NOMO-1 treated with dmso at 0.1 percent for 144 hours (cell line): ENCODE results near the gene TNFSF18.

Experiments used
- DNase-seq: peaks from one replicate; lab custom pipeline; 2025; ENCODE audit not compliant: unreplicated experiment; lab: John Stamatoyannopoulos, UW

The TNFSF18 gene

GRCh38 chr1:173039626-173040025 is 11.1 kb downstream of the TNFSF18 start:
- DNase-seq, result no peak

- peak; percentile 38 for DNase-seq
Measured at GRCh38 chr1:173038875-173039554, 11.7 kb downstream of the TNFSF18 start.

- no peak for DNase-seq
Measured at GRCh38 chr1:173024543-173024942, 26.2 kb downstream of the TNFSF18 start.

- DNase-seq, result no peak
Measured at GRCh38 chr1:173023343-173023742, 27.4 kb downstream of the TNFSF18 start.

- peak; percentile 61 for DNase-seq
Measured at GRCh38 chr1:173020138-173020750, 30.5 kb downstream of the TNFSF18 start.

- peak; percentile 21 for DNase-seq
Measured at GRCh38 chr1:173017792-173018191, 32.9 kb downstream of the TNFSF18 start.

GRCh38 chr1:173016419-173016818 is 34.3 kb downstream of the TNFSF18 start:
- DNase-seq, result no peak

GRCh38 chr1:173015629-173016028 is 35.1 kb downstream of the TNFSF18 start:
- peak; percentile 30 for DNase-seq

- DNase-seq, result no peak
Measured at GRCh38 chr1:173014160-173014559, 36.6 kb downstream of the TNFSF18 start.

- no peak for DNase-seq
Measured at GRCh38 chr1:173012126-173012525, 38.6 kb downstream of the TNFSF18 start.

- no peak for DNase-seq
Measured at GRCh38 chr1:173009597-173009996, 41.1 kb downstream of the TNFSF18 start.

GRCh38 chr1:173005196-173005864 is 45.4 kb downstream of the TNFSF18 start:
- no peak for DNase-seq

GRCh38 chr1:173002891-173003838 is 47.6 kb downstream of the TNFSF18 start:
- DNase-seq, result no peak

- no peak for DNase-seq
Measured at GRCh38 chr1:172999349-172999748, 51.4 kb downstream of the TNFSF18 start.

GRCh38 chr1:172997941-172998361 is 52.8 kb downstream of the TNFSF18 start:
- no peak for DNase-seq

- DNase-seq, result no peak
Measured at GRCh38 chr1:172993640-172994039, 57.1 kb downstream of the TNFSF18 start.

GRCh38 chr1:172991674-172992400 is 58.9 kb downstream of the TNFSF18 start:
- DNase-seq, result no peak

- no peak for DNase-seq
Measured at GRCh38 chr1:172990598-172991215, 60.0 kb downstream of the TNFSF18 start.
